Hair follicle dermal papilla cell (primary cell): Measurements from ENCODE around the gene DLX1. TPM values are rescaled to one million over a fixed set of nuclear protein-coding genes. Genes with fewer than 3 reads are reported as not detected.

ENCODE experiments used
- total RNA-seq: library from RNA; depleted of rRNA; stranded (reverse); fragments of >200 nt; gene quantifications from 2 replicates; pipeline ENCODE4 v1.2.3, GENCODE V29; 2012

The DLX1 gene
- total RNA-seq: 0.49 and 2.9 TPM in 2 replicates

DNA sequence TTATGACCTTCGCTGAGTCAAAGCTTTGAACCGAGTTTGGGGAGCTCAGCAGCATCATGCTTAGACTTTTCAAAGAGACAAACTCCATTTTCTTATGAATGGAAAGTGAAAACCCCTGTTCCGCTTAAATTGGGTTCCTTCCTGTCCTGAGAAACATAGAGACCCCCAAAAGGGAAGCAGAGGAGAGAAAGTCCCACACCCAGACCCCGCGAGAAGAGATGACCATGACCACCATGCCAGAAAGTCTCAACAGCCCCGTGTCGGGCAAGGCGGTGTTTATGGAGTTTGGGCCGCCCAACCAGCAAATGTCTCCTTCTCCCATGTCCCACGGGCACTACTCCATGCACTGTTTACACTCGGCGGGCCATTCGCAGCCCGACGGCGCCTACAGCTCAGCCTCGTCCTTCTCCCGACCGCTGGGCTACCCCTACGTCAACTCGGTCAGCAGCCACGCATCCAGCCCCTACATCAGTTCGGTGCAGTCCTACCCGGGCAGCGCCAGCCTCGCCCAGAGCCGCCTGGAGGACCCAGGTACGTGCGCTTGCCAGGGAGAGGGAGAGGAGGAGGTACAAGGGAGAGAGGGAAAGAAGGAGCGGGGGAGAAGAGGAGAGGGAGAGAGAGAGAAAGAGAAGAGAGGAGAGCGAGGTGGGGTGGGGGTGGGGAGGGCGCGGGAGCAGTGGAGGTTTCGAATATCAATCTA lies at the start of gene DLX1:
DLX1 (plus strand) TSS at position 48 of the 700 bp plus-strand sequence; CDS start at position 219, 171 bp downstream.

DNA sequence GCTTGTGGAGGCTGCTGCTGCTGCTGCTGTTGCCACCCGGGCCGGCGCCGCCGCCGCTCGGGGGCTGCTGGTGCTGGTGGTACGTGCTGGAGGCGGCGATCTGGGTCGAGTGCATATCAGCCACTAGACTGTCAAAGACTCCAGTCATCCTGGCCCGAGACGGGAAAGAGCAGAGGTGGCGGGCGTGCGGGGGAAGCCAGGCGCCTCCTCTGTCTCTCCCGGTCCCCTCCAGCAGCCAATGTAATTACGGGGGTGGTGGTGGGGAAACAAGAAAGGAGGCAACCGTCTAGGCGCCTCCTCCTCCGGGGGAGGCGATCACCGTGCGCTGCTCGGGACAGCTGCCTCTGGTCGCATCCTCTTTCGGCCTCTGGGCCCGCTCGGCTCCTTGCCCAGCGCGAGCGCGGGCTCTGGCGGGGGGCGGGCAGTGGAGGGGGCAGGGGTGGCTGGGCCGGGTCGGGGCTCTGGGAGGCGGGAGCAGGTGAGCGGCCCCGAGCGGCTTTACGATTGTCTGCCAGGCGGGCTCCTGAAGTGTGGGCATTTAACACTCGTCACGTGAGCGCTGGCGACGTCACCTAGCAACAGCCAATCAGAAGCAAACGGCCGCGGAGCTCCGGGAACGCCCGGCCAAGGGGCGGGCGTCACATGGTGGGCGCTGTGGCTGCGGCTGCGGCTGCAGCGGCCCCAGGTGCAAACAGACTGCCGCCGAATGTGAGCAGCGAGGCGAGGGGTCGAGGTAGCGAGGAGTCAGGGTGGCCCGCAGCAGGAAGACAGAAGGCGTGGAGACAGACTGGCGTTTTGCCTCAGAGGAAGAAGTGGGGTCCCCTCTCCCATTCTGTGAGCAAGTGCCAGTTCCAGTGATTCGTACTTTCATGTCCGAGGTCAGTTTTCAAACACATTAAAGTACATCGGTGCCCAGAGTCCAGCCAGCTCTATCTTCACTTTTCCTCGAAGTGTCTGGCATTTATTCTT lies 17.4 kb downstream of the DLX1 start, which contains the start of gene DLX2:
DLX2 (minus strand) TSS at position 510 of the 969 bp plus-strand sequence; CDS start at position 148, 362 bp downstream.

Other genes with a start within 250 kb of the DLX1 start
- 23.6 and 26.9 TPM in 2 replicates for gene SLC25A12, start 191.3 kb upstream of the DLX1 start, total RNA-seq
- 20.3 and 21.9 TPM in 2 replicates for gene HAT1, start 163.0 kb upstream of the DLX1 start, total RNA-seq
- gene METAP1D, start 85.6 kb upstream of the DLX1 start, total RNA-seq: 8.3 and 13.1 TPM in 2 replicates
- gene DLX2, start 17.4 kb downstream of the DLX1 start, total RNA-seq: 0.24 and 0.65 TPM in 2 replicates